Right cardiac atrium (tissue), 5 donors: ENCODE measurements around the gene TOR3A. TPM values are rescaled to one million over a fixed set of nuclear protein-coding genes. Genes with fewer than 3 reads are reported as not detected.
"Not testable (repeated sequence)": the region's sequence is repeated elsewhere in the genome, so short reads cannot be mapped to it uniquely, and the experiment has no call there.

Source experiments
- ATAC-seq, 2 donors: fragments of 200-7000 bp; cut with Tn5 transposase; one replicate each; pipeline versions ENCODE4 v1.8.0 to v1.9.1; 2020; ENCODE audit warnings: moderate library complexity in 2 of 2, mild to moderate bottlenecking in 1 of 2
- DNase-seq, 3 donors: peaks; one replicate each; pipeline ENCODE4 v3.0.0-alpha.2; 2020
- H3K27ac ChIP-seq: one replicate; pipeline ENCODE4 v1.5.1; 2013; ENCODE audit warnings: mild to moderate bottlenecking, low read length, control low read depth, moderate library complexity
- H3K27me3 ChIP-seq: one replicate; pipeline ENCODE4 v1.6.1; 2013; ENCODE audit not compliant: control insufficient read depth, insufficient read depth
- H3K4me1 ChIP-seq: one replicate; pipeline ENCODE4 v1.6.1; 2013; ENCODE audit warnings: low read length; ENCODE audit not compliant: control insufficient read depth, insufficient read depth
- H3K4me3 ChIP-seq: one replicate; pipeline ENCODE4 v1.5.1; 2013; ENCODE audit warnings: low read length, control low read depth
- H3K9me3 ChIP-seq: one replicate; pipeline ENCODE4 v1.6.1; 2013; ENCODE audit warnings: low read length; ENCODE audit not compliant: control insufficient read depth
- WGBS: extraction: QIAGEN DNeasy Blood & Tissue Kit; methylation state at CpG from one replicate; pipeline ENCODE4 v1.1.7; 2013; 5-methylcytosine and 5-hydroxymethylcytosine counted together
- intact Hi-C, 4 donors: fragments of 100-400 bp; cut with DNase I; formaldehyde crosslinking; loops; one replicate each; pipeline versions ENCODE4 v1.11.0 to v1.14.0; 2022 to 2023
- polyA plus RNA-seq: library from polyadenylated mRNA; stranded (reverse); fragments of 200-250 nt; gene quantifications from one replicate; pipeline ENCODE4 v1.2.3, GENCODE V29; 2013
- total RNA-seq, 4 donors: library from RNA; stranded (reverse); fragmentation: NEBNext Ultra II Directional; extraction: Animal tissue kit (Norgen Biotek cat#: 25700); gene quantifications; one replicate each; pipeline ENCODE4 v1.2.1, GENCODE V29; 2021
- donor health status: healthy with polysubstance abuse.
- donor health status: DM: no; HTN: yes; CAD: no.
- donor health status: DM: no; HTN: no; CAD: no.
- donor health status: DM: no; HTN: yes; CAD: no; lungs with severe emphysema.
- donor health status: DM: yes; HTN: yes; CAD: no.

Gene TOR3A
- total and polyA plus RNA-seq, 5 donors: 6.7 to 12.5 (median 11.9) TPM

DNA sequence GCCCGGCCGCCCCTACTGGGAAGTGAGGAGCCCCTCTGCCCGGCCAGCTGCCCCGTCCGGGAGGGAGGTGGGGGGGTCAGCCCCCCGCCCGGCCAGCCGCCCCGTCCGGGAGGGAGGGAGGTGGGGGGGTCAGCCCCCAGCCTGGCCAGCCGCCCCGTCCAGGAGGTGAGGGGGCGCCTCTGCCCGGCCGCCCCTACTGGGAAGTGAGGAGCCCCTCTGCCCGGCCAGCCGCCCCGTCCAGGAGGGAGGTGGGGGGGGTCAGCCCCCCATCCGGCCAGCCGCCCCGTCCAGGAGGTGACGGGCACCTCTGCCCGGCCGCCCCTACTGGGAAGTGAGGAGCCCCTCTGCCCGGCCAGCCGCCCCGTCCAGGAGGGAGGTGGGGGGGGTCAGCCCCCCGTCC, 53.8 kb downstream of the TOR3A start:
- intact Hi-C loops, H3K27ac ChIP-seq, H3K27me3 ChIP-seq, H3K4me1 ChIP-seq, ATAC-seq, H3K9me3 ChIP-seq, H3K4me3 ChIP-seq: not testable (repeated sequence)
- DNase-seq: peak in 1 of 3 donors; percentile 65
- WGBS: 96% methylated on average over 22 of the region's 28 CpGs

- H3K4me1 ChIP-seq: no peaks in the 10 kb centered on the region
- WGBS: 80% methylated on average over 5 of the region's 5 CpGs
- ATAC-seq (peak; percentile 37 to 83), DNase-seq (peak in 1 of 3 donors; percentile 58)
- H3K9me3 ChIP-seq: no peaks in the 10 kb centered on the region
- intact Hi-C loops: no loop called here
- no peak overlapping the region for H3K27ac ChIP-seq
- no peak overlapping the region for H3K4me3 ChIP-seq
- no peaks in the 10 kb centered on the region for H3K27me3 ChIP-seq
Observed at GRCh38 chr1:179137617-179138255, 55.9 kb downstream of the TOR3A start.

DNA sequence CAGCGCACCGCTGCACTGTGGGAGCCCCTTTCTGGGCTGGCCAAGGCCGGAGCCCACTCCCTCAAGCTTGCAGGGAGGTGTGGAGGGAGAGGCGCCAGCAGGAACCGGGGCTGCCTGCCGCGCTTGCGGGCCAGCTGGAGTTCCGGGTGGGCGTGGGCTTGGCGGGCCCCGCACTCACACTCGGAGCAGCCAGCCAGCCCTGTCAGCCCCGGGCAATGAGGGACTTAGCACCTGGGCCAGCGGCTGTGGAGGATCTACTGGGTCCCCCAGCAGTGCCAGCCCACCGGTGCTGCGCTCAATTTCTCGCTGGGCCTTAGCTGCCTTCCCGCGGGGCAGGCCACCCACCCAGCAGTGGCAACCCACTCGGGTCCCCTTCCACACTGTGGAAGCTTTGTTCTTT, 56.9 kb downstream of the TOR3A start:
- H3K27ac ChIP-seq, H3K4me3 ChIP-seq, intact Hi-C loops, H3K27me3 ChIP-seq, H3K4me1 ChIP-seq, ATAC-seq, H3K9me3 ChIP-seq: not testable (repeated sequence)
- 99% methylated on average over 21 of the region's 21 CpGs for WGBS
- DNase-seq: peak in 1 of 3 donors; percentile 35

DNA sequence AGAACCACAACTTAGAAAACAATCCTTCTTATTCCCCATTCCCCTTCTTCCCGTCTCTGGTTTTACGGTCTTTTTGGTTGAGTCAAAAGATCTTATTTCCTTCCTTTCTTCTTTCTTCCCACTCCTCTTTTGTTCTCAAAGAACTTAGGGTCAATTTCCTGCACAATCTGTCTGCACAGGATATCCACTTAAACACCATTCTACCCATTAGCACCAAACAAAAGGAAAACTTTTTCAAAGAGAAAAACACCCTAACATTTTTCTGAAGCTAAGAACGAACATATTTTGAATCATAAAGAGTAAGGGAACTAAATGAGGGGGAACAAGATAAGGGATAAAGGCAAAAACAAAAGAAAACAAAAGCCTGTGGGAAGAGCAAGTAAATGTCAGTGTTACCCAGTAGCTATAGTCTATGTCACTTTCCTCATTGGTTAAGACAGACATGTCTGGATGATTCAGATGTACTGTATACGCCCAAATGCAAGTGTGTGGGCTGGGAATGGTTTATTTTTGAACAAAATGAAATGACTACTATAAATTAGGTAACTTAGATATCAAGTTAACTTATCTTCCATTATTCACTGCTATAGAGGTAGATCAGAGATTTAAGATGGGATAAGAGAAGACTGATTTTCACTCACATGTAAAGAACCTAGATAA, 59.9 kb downstream of the TOR3A start:
- WGBS: 53% methylated on average over 4 of the region's 4 CpGs
- Histone ChIP-seq H3K27ac (no peak overlapping the region), H3K4me1 (no peaks in the 10 kb centered on the region), H3K4me3 (peak overlapping the region; percentile 45), H3K27me3 (no peaks in the 10 kb centered on the region), H3K9me3 (no peaks in the 10 kb centered on the region)
- DNase-seq: no peak
- intact Hi-C loops: no loop called here
- peak; percentile 38 to 82 for ATAC-seq

DNA sequence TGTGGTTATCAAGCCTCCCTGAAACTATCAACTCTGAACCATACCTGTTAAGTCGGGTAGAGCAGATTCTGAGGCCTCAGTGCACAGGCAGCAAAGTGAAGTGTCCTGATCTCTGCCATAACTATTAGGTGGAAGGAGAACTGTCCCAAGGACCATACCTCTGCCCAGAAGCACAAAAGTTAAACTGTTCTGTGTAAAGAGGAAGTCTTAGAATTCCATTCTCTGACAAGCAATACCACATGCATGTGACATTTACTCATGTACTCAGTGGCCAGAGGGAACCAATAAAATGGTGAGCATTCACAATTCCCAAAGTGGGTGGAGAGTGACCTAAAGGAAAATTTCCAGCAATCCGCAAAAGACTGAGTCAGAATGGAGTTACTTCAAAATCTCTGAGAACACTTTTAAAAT, 61.0 kb downstream of the TOR3A start:
- H3K27ac ChIP-seq: peak overlapping the region; percentile 18
- intact Hi-C loops: no loop called here

DNA sequence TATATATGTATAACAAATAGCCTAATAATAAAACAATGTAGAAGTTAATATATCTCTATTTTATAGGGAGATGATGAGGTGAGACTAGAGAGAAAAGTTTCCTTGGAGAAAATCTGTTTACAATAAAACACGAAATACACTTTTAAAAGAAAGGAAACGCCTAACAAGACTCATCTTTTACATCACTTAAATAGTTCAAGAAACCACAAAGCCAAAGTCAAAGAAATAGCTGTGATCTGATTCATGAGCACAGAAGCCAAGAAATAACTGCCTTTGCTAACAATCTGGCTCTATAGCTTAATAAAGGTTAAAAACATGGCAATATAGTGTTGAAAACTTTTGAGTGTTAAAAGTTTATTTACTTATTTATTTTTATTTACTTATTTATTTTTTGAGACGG, 61.5 kb downstream of the TOR3A start:
- DNase-seq (no peak), ATAC-seq (no peak)
- no peak overlapping the region for H3K27ac ChIP-seq
- no peaks in the 10 kb centered on the region for H3K9me3 ChIP-seq
- H3K4me1 ChIP-seq: no peaks in the 10 kb centered on the region
- no peak overlapping the region for H3K4me3 ChIP-seq
- intact Hi-C loops: no loop called here
- 73% methylated on average over 3 of the region's 3 CpGs for WGBS
- H3K27me3 ChIP-seq: no peaks in the 10 kb centered on the region

More for the DNA sequence above, 61.0 kb downstream of the TOR3A start:
- ATAC-seq (peak; percentile 62 to 75), DNase-seq (no peak)
- no peak overlapping the region for H3K4me3 ChIP-seq
- H3K27me3 ChIP-seq: no peaks in the 10 kb centered on the region
- no peaks in the 10 kb centered on the region for H3K4me1 ChIP-seq
- WGBS: 83% methylated on average over 2 of the region's 2 CpGs
- no peaks in the 10 kb centered on the region for H3K9me3 ChIP-seq

DNA sequence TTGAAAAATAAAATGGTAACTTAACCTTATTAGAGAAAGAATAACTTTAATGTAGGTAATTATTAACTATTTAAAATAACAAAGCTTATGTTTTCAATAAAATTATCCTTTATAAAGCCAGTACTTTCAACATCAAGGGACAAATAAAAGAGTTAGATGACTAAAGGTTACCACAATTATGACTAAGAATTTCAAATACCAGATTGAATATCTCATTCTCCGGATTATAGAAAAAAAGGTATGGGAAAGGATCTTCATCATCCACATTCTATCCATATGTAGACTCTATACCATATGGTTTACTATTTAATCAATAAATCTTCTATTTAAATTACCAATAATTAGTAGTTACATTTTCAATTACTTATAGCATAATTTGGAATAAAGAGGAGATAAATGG, 62.8 kb downstream of the TOR3A start:
- 95% methylated on average over 1 of the region's 1 CpG for WGBS
- DNase-seq (no peak), ATAC-seq (no peak)
- Histone ChIP-seq H3K4me3 (no peak overlapping the region), H3K27ac (no peak overlapping the region), H3K4me1 (no peaks in the 10 kb centered on the region), H3K9me3 (no peaks in the 10 kb centered on the region), H3K27me3 (no peaks in the 10 kb centered on the region)
- intact Hi-C loops: no loop called here

DNA sequence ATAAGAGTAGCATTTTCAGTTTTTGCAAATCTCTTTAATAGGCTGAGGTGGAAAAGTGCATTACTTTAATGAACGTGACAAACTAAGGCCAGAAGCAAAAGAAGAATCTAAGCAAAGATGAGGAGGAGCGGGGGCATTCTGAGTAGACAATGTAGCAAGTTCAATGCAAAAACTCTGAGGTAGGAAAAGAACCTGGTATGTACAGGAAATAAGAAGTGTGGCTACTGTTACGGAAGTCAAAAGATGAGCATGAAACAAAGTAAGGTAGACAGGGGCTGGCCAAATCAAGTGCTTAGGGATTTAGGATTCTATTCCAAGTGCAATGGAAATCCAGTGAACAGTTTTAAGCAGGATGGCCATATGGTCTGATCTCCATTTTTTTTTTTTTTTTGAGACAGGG, 63.7 kb downstream of the TOR3A start:
- intact Hi-C loops: no loop called here
- DNase-seq (no peak), ATAC-seq (no peak)
- 96% methylated on average over 3 of the region's 3 CpGs for WGBS
- Histone ChIP-seq H3K27ac (no peak overlapping the region), H3K4me3 (no peak overlapping the region), H3K4me1 (no peaks in the 10 kb centered on the region), H3K27me3 (no peaks in the 10 kb centered on the region), H3K9me3 (no peaks in the 10 kb centered on the region)

Other genes starting within 250 kb of the TOR3A start
- gene ANGPTL1, start 211.0 kb upstream of the TOR3A start, total RNA-seq: 10 to 100 TPM; 13.2 to 25.7 (median 20.6) TPM
- gene ANGPTL1, start 211.0 kb upstream of the TOR3A start, polyA plus RNA-seq: 19.1 TPM
- 10 to 100 TPM; 59.0 to 81.3 (median 62.1) TPM for gene FAM20B, start 56.2 kb upstream of the TOR3A start, total RNA-seq
- 24.2 TPM for gene FAM20B, start 56.2 kb upstream of the TOR3A start, polyA plus RNA-seq
- gene ABL2, start 147.6 kb downstream of the TOR3A start, total RNA-seq: 10 to 100 TPM in 3 of 4 donors, 1 to 10 TPM in 1; 9.9 to 18.4 (median 10.5) TPM
- gene ABL2, start 147.6 kb downstream of the TOR3A start, polyA plus RNA-seq: 3.2 TPM
- gene SOAT1, start 211.7 kb downstream of the TOR3A start, total RNA-seq: 10 to 100 TPM; 15.3 to 20.3 (median 18.5) TPM
- gene SOAT1, start 211.7 kb downstream of the TOR3A start, polyA plus RNA-seq: 5.1 TPM